HG02588 (cell line): ENCODE measurements around the gene SIVA1.

Source experiments
- ATAC-seq: cut with Tn5 transposase; IDR thresholded peaks from one replicate; pipeline ENCODE4 v1.9.1; 2021; ENCODE audit warnings: mild to moderate bottlenecking, moderate library complexity; ENCODE audit not compliant: unreplicated experiment

Gene SIVA1

DNA sequence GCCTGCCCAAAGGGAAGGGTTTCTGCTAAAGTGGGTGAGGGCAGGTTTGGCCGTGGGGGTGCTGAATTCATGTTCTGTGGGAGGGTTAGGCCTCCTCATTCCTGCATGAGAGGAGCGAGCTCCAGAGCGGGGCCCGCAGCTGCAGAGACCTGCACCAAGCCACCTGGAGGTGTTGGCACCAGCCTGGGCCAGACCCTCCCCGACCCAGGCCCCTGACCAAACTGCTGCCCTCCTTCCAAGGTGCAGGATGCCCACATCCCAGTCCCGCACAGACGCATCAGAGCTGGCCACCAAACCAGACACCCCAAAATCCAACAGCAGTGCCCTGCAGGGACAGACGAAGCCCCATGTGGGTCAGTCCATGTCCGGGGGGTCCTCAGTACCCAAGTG is 18.4 kb upstream of the SIVA1 start:
- no peak for ATAC-seq

DNA sequence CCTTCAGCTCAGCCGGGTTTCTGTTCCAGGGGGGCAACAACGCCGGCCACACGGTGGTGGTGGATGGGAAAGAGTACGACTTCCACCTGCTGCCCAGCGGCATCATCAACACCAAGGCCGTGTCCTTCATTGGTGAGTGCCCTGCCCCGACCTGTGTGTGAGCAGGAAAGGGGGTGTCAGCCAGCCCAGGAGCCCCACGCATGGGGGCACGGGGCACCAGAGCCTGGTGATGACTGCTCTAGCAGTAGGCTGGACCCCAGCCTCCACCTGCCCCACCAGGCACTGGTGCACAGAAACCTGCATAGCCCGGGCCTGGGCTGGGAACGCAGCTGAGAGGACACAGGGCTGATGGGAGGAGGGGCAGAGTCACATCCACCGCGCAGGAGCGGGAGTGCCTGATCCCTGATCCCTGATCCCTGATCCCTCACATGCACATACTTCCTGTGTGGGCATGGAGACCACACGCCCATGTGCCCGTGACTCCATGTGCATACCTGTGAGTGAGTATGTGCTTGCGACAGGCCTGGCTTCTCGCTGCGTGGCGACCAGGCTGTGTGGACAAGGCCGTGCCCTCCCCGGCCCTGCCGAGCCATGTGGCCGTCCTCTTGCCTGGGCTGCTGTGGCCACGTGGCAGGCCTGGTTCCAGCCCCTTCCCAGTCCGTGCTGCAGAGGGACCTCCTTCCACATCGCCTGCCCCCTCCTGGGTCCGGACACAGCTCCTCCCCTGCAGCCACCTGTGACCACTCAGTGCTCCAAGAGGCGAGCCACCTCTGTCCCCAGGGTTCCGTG is 17.8 kb upstream of the SIVA1 start:
- no peak for ATAC-seq

DNA sequence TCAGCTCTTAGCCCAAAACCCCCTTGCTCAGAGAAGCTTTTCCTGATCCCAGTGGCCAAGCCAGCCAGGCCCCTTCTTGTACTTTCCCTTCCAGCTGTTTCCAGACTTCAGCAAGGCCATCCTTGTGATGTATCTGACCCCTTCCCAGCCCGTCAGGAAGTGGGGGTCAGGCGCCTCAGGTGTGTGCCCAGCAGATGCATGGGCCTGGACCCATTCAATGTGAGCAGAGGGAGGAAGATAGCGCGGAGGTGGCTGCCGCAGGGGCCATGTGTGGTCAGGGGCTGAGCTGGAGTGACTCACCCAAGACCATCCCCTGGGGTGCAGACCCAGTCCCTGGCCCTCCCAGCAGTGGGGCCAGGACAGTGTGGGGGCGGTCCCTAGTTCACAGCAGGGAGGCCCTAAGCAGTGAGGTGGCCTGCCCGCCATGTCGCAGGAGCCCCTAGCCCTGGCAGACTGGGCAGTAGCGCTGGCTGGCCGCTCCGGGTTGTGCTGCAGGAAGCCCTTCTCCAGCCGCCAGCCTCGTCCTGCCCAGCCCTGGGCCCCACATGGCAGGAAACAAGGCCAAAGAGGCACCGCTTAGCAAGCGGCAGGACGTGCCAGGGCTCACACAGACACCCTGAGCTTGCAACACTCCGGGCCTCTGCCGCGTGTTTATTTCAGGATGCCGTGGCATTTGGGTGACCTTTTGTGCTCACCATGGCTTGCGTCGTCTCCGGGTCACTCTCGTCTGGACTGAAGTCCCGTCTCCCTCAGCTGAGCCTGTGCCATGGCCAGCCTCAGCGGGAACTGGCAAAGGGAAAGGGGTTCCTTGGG is 16.9 kb upstream of the SIVA1 start:
- no peak for ATAC-seq

DNA sequence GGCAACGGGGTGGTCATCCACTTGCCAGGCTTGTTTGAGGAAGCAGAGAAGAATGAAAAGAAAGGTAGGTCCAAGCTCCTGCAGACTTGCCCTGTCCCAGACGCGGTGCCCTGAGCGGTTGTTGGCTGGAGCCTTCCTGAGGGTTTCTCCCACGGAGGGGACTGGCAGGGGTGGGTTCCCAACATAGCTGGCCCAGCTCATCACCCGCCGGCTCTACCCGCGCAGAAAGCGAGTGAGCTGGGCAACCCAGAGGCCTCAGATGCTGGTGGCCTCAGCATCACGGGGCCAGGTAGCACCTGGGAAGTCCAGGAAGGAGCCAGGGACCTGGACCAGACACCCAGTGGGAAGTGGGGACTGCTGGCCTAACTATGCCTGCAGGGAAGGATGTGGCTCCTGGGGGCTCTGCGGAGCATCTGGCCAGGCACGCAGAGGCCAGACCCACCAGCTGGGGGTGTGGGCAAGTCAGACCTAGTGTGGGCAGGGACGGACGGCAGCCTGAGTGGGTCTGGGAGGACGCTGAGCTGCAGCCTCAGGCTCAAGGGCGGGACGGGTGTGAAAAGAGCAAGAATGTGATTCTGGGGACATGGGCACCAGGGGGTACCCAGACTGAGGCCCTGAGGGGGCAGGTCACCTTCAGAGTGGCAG is 14.4 kb upstream of the SIVA1 start:
- ATAC-seq = no peak

DNA sequence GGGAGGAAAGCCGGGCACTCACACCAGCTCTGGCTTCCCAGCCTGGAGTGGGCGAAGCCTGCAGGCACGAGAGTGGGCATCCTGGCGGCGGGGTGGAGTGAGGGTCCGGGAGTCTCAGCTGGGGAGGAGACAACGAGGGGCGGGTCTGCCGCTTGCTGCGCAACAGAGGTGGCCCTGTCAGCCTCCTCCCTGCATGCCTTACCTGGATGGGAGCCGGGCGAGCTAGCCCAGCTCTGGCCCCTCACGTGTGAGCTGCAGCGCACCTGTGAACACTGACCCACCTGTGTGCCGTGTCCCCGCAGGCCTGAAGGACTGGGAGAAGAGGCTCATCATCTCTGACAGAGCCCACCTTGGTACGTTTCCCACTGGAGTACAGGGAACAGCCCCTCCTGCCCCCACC is 13.9 kb upstream of the SIVA1 start:
- ATAC-seq = no peak

DNA sequence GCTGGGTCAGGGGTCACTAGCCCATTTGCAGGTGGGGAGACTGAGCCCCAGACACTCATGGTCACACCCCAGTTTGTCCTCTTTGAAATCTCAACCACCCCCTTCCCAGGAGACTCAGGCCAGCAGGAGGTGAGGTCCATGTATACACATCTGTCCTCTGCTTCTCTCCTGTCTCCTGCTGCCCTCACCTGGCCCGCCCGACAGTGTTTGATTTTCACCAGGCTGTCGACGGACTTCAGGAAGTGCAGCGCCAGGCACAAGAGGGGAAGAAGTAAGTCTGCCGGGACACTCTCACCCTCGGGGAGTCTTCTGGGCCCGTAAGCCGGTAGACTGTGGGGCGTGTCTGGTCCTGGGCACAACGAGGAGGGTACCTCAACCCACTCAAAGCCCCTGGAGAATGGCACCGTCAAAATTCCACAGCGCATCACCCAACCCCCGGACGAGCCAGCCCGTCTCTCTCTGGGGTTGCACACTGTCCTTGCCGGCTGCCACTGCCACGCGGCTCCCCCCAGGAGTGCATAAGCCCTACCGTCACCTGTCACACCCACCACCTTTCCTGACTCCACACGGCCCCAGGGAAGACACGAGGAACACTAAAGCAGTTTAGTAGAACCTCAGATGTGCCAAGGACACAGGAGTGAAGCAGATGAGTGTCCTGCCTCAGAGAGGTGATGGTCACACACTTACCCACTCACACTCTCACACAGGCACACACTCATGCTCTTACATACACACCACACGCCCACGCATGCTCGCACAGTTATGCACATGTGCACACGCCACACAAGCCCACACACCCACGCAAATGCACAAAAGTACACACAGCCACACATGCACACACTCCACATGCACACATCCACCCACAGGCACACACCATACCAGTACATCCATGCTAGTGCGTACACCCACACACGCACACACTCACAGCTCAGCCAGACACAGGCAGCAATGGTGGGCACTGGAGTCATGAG is 13.1 kb upstream of the SIVA1 start:
- no peak for ATAC-seq

DNA sequence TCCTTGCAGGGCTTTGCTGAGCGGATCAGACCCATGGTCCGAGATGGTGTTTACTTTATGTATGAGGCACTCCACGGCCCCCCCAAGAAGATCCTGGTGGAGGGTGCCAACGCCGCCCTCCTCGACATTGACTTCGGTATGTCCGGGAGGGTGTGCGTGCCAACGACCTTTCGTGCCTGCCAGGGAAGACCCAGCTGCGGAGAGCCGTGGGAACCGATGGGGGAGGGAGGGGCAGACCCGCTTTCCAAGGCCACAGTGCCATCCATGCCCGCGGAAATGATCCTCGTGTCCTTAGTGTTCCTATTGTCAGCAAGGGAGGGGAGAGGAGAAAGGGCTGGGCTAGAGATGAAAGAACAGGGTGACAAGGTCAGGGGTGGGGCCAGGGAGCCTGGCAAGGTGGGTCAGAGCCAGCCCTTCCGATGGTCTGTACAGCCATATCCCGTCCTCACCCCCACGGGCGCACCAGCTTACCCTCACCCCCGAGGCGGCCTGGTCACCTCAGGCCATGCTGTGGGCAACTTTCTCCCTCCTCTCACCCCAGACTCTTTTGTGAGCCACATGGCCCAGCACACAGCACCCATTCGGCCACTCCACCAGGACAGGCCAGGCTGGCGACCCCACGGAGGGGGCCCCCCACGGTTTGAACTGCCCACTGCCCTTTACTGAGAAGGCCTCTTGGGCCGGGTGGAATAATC is 11.7 kb upstream of the SIVA1 start:
- ATAC-seq = no peak

DNA sequence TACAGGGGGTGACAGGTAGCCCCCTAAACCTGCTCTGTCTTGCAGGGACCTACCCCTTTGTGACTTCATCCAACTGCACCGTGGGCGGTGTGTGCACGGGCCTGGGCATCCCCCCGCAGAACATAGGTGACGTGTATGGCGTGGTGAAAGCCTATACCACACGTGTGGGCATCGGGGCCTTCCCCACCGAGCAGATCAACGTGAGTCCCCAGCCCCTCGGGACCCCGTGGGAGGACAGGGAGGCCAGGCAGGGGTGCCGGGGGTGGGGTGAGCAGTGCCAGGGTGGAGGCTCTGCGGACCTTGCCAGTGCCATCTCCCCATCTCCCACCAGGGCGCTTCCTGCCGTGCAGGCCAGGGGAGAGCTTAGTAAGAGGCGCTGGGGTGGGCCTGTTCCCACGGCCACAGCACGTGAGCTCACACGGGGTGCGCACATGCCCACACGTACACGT is 11.1 kb upstream of the SIVA1 start:
- no peak for ATAC-seq

DNA sequence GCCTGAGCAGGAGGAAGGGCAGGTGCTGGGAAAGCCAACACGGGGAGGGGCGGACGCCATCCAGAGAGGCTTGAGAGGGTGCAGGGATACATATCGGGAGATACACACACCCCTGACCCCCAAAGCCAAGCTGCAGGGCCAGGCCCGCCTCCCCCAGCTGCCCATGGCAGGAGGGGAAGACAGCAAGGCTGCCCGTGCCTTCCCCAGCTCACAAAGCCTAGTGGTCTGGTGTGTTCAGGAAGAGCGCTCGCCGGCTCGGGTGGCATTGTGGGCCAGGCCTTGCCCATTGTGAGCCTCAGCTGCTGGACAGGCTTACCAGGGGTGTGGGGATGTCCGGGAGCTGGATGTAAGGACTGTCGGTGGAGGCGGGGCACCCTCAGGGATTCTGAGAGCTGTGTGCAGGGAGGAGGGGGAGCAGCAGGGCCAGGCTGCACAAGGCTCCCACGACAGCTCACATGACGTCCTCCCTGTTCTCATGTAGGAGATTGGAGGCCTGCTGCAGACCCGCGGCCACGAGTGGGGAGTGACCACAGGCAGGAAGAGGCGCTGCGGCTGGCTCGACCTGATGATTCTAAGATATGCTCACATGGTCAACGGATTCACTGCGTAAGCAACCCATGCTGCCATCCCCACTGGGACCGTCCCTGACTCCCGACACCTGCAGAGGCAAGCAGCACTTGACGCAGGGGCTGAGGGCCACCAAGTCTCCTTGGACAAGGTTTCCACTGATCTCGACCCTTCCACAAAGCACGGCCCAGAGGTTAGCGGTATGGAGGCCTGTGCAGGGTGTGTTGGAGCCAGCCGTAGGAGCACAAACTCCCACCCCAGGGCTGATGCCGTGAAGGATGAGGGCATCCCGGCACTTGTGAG is 10.1 kb upstream of the SIVA1 start:
- ATAC-seq = no peak

DNA sequence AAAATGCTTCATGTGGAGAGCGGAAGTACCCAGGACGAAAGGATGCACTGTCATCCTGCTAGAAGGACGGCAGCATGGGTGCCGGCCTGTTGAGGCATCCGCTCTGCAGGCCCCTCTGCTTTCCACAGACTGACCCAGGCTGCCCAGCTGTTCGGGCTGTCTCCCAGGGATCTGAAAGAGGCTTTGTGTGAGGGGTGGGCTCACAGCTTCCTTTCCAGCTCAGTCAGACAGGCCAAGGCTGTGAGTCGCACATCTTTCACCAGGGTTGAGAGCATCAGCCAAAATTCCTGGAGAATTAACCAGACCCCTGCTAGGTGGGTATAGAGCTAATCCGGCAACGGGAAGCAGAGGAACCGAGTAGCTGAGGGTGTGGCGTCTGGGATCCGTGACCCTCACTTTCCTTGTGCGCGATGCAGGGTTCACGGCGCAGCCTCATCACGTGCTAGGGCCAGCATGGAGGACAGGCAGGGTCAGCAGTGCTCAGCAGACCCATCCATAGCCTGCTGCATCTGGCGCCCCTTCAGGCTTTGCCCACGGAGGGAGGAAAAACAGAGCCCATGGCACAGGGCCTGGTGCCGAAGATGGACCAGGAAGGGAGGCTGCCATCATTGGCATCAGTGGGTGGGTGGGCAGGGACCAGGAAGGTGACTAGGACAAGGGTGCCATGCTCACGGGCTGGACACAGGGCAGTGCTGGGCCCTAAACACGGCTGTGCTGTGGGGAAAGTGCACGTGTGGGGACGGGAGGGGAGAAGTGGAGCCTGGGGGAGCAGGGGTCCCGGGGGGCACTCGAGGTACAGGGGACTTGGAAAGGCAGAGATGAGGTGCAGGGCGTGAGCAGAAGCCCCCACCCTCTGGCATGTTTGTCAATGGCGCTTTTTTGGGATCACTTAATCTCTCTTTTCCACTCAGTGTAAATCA is 9.2 kb upstream of the SIVA1 start:
- no peak for ATAC-seq

DNA sequence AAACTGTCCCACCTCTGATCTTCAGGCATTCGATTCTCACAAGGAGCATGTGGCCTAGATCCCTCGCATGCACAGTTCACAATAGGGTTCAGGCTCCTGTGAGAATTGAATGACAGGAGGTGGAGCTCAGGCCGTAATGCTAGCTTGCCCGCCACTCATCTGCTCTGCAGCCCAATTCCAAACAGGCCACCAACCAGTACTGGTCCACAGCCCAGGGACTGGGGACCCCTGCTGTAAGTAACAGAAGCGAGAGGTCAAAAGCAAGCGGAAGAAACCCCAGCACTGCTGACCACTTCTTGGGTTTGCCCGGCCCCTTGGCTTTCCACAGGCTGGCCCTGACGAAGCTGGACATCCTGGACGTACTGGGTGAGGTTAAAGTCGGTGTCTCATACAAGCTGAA is 8.5 kb upstream of the SIVA1 start:
- ATAC-seq = no peak

DNA sequence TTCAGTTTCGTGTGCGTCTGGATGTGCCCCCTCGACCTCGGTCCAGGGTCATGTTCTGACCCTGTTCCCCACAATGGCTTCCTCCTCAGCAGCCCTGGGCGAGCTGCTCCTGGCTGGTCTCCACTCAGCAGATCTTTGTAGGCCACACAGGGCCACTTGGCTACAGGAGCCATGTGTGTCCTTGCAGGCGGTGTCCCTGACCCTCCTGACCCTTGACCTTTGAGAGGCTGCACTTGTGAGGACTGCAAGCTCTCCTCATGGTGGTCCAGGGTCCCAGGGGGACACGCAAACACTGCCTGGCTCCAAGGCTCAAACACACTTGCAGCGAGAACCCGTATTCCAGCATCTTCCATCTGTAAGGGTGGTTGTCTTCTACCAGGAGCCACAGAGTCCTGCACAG is 7.5 kb upstream of the SIVA1 start:
- ATAC-seq = no peak

DNA sequence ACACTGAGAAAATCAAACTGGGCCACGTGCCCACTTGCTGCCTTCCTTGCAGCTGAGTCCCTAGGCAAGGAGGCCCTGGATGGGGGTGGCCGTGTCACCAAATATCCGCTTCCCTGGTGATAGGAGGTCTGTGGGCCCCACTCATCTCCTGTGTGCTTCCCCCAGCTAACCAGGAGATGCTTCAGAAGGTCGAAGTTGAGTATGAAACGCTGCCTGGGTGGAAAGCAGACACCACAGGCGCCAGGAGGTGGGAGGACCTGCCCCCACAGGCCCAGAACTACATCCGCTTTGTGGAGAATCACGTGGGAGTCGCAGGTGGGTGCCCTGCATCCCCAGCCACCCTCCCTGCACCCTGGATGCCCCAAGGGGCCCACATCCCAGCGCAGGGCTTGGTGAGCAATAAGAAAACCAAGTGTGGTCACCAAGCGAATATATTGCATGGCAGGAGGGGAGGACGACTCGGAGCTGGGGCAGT is 6.8 kb upstream of the SIVA1 start:
- no peak for ATAC-seq

DNA sequence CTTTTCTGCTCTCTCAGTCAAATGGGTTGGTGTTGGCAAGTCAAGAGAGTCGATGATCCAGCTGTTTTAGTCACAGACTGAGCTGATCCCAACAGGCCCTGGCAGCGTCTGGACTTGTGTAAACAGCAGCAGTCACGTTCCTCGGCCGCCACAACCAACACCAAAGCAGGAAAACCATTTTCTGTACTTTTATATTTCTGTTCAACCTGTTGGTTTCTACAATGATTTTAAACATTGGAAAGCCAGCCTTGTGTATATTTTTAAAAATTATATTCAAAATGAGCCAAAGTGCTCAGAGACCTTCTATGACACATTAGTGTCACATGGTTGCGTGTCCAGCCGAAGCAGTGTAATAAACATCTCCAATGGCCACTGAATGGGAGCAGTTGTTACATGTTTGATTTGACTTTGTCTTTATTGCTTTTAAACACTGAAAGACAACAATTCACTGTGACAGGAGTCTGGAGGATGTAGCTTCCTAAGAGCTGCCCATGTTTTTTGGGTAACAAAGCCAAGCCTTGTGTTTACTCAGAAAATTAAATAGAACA is 5.9 kb upstream of the SIVA1 start:
- no peak for ATAC-seq

DNA sequence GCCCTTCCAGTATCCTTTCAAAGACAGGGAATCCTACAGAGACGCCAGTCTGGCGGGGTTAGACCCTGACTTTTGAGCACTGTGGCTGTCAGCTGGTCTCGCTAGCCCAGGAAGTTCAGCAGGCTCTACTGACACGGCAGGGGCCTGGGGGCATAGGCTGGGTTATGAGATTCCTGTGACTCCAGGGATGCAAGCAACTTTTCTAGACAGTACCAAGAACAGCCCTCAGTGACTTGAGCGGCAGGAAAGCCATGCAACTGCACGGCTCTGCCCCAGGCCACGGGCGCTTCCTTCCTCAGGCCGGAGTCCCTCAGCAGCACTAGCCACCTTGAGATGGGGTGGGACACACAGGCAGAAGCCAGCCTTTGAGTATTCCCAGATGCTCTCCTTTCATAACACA is 5.1 kb upstream of the SIVA1 start:
- no peak for ATAC-seq

DNA sequence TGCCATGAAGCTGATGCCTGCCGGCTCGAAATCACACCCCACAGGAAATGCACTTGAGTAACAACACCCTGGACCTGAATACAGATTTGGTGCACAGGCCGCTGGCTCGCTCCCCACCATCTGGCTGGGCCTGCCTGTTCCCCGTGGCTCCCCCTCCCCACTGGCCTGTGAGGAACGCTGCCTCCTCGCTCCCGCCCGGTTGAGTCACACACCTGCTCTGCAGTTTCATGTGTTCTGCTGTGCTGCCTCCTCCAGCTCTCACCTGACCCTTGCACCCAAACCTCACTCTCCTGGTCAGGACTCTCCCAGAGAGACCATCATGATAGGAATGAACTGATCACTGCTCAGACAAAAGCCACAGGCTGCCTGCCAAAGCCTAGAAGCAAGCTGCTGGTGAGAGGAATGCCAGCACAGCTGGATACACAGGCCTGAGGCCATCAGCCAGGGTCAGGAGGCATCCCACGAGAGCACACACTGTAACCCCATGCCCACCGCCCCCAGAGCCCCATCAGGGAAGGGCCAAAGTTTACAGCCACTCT is 3.8 kb upstream of the SIVA1 start:
- ATAC-seq = no peak

DNA sequence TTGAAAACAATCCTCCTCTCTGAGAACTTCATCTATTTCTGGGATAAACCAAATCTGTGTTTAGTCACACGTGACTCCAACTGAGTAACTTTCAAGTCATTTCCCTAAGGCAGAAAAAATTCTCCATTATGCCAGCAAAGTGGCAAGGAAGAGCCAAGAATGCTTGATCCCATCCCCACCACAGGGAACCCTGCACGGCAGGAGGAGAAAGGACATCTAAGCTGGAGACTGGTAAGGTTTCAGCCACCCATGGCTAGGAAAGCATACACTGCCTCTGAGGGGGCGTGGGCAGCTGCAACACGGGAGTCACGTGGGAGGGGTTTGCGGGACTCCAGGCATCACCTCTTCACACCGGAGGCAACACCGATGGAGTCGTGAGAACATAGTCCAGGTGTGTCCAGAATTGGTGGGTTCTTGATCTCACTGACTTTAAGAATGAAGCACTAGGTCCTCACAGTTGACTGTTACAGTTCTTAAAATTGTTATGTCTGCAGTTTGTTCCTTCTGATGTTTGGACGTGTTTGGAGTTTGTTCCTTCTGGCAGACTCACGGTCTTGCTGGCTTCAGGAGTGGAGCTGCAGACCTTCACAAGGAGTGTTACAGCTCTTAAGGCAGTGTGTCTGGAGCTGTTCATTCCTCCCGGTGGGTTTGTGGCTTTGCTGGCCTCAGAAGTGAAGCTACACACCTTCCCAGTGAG is 2.7 kb upstream of the SIVA1 start:
- no peak for ATAC-seq
